ENCODE measurements around the gene HAGHL.

HAGHL gene

GRCh38 chr16:726438-727290 lies at the start of gene HAGHL, which contains the start of gene CCDC78:
Gene HAGHL (plus strand): TSS chr16:727106. CDS start chr16:727510, 404 bp downstream.
Gene CCDC78 (minus strand): TSS chr16:726443. CDS start chr16:726367, 76 bp downstream.
- peak; percentile 75 for DNase-seq

GRCh38 chr16:677316-678190 lies 49.4 kb upstream of the HAGHL start:
- no peak for DNase-seq

- DNase-seq, result no peak
Measured at GRCh38 chr16:678209-678857, 48.6 kb upstream of the HAGHL start.

GRCh38 chr16:678858-679813 lies 47.8 kb upstream of the HAGHL start:
- DNase-seq, result peak; percentile 62

GRCh38 chr16:679814-680624 lies 46.9 kb upstream of the HAGHL start, which contains the start of gene STUB1:
Gene STUB1 (plus strand): TSS chr16:680410. CDS start chr16:680526, 116 bp downstream.
- peak; percentile 88 for DNase-seq

GRCh38 chr16:680625-680945 lies 46.3 kb upstream of the HAGHL start:
- no peak for DNase-seq

- no peak for DNase-seq
Measured at GRCh38 chr16:680967-681745, 45.8 kb upstream of the HAGHL start.

- no peak for DNase-seq
Measured at GRCh38 chr16:681746-682427, 45.0 kb upstream of the HAGHL start.

- no peak for DNase-seq
Measured at GRCh38 chr16:682493-683395, 44.2 kb upstream of the HAGHL start.

GRCh38 chr16:683396-684070 lies 43.4 kb upstream of the HAGHL start:
- DNase-seq, result no peak

GRCh38 chr16:684071-684794 lies 42.7 kb upstream of the HAGHL start, which contains the start of gene JMJD8:
Gene JMJD8 (minus strand): TSS chr16:684334. CDS start chr16:684319, 15 bp downstream.
- peak; percentile 98 for DNase-seq

- DNase-seq, result no peak
Measured at GRCh38 chr16:684961-685696, 41.8 kb upstream of the HAGHL start.

GRCh38 chr16:685967-686366 lies 40.9 kb upstream of the HAGHL start:
- DNase-seq, result no peak

- no peak for DNase-seq
Measured at GRCh38 chr16:686459-687260, 40.2 kb upstream of the HAGHL start.

- DNase-seq, result no peak
Measured at GRCh38 chr16:687499-687898, 39.4 kb upstream of the HAGHL start.

Measured in CD4-positive, alpha-beta T cell treated with Interleukin-21 for 1 hour (primary cell).